HG03521 (cell line): ENCODE data around the gene MATN3.

Experiments
- ATAC-seq: cut with Tn5 transposase; IDR thresholded peaks from one replicate; pipeline ENCODE4 v1.9.1; 2021; ENCODE audit warnings: mild to moderate bottlenecking, moderate library complexity; ENCODE audit not compliant: unreplicated experiment

MATN3 gene

GRCh38 chr2:19943189-19943588 is 69.3 kb downstream of the MATN3 start:
- ATAC-seq, result no peak

GRCh38 chr2:19942199-19942598 is 70.3 kb downstream of the MATN3 start:
- no peak for ATAC-seq
